ENCODE results near the gene PIK3CB. TPM values are rescaled to one million over a fixed set of nuclear protein-coding genes. Genes with fewer than 3 reads are reported as not detected.

The PIK3CB gene
- polyA plus RNA-seq, 1 of the 3 experiments (the other 2 are of a cell fraction) = 6.8 TPM

GRCh38 chr3:138761002-138761401 lies 73.7 kb downstream of the PIK3CB start:
- 93% methylated on average over 2 of the region's 2 CpGs for WGBS (ENCODE audit: low lambda C conversion rate)
- no peaks in the 10 kb centered on the region for H3K9me3 ChIP-seq

More at GRCh38 chr3:138761002-138761401, 73.7 kb downstream of the PIK3CB start:
- H3K4me2 ChIP-seq = no peak overlapping the region
- H3K4me1 ChIP-seq (ENCODE audit: control insufficient read depth in 1 of 2, insufficient read depth in 2 of 2, low read depth in 1 of 2, low read length in 1 of 2) = no peaks in the 10 kb centered on the region
- no peak overlapping the region for H3K27ac ChIP-seq (ENCODE audit: low read depth in 2 of 2, low read length in 1 of 2)
- no peak for DNase-seq
- H3K9ac ChIP-seq = no peak overlapping the region
- ChIA-PET CTCF (interaction anchor here (1.0 kb wide), 1 partner anchor 17 kb away, joined by 3 read pairs; no protein-coding TSS in a partner anchor), POLR2A (no interaction called here)
- no peaks in the 10 kb centered on the region for H3K9me2 ChIP-seq
- no peaks in the 10 kb centered on the region for H3F3A ChIP-seq (replicated peaks; ENCODE audit: insufficient read depth)
- no peak overlapping the region for H2AFZ ChIP-seq (ENCODE audit: low read depth)
- peaks cover 4% of the 10 kb centered on the region; the same call in 1 of the 2 replicates for H3K79me2 ChIP-seq (ENCODE audit: insufficient read depth)
- TF ChIP-seq REST (IDR thresholded peaks at IDR 0.05; ENCODE audit: low read depth, low read length) (no peak), FOXJ3 (CRISPR knock-in tag; IDR thresholded peaks at IDR 0.05) (no peak), USF2 (IDR thresholded peaks at IDR 0.05; ENCODE audit: borderline replicate concordance, low read depth, low read length) (no peak), POLR2AphosphoS5 (IDR thresholded peaks at IDR 0.05; ENCODE audit: low read depth, low read length) (no peak), GABPA (IDR thresholded peaks at IDR 0.05; ENCODE audit: low read depth) (no peak), NFIC (IDR thresholded peaks at IDR 0.05; ENCODE audit: borderline replicate concordance) (no peak), TCF12 (IDR thresholded peaks at IDR 0.05) (no peak), RAD21 (IDR thresholded peaks at IDR 0.05; ENCODE audit: low read length) (no peak), FOXM1 (IDR thresholded peaks at IDR 0.05; ENCODE audit: low read depth) (no peak), IRF3 (IDR thresholded peaks at IDR 0.05; ENCODE audit: low read depth, low read length) (no peak), PBX3 (IDR thresholded peaks at IDR 0.05) (no peak), RFX5 (IDR thresholded peaks at IDR 0.05; ENCODE audit: low read length) (no peak)
- H3K27me3 ChIP-seq (ENCODE audit: insufficient read depth) = no peaks in the 10 kb centered on the region
- no peaks in the 10 kb centered on the region for H4K20me1 ChIP-seq (ENCODE audit: insufficient read depth)
- no peak overlapping the region for H3K4me3 ChIP-seq (ENCODE audit: low read depth in 2 of 2, low read length in 1 of 2)
- no peaks in the 10 kb centered on the region for H3K36me3 ChIP-seq (replicated peaks in 1 of 2; ENCODE audit: control insufficient read depth in 1 of 2, insufficient read depth in 2 of 2, low read length in 1 of 2)
